Lower lobe of right lung (tissue), 2 donors: Measurements from ENCODE around the gene NHSL1. TPM values are rescaled to one million over a fixed set of nuclear protein-coding genes. Genes with fewer than 3 reads are reported as not detected.
"Not testable (repeated sequence)": the region's sequence is repeated elsewhere in the genome, so short reads cannot be mapped to it uniquely, and the experiment has no call there.

Source experiments
- ATAC-seq, 2 donors: fragments of 200-7000 bp; cut with Tn5 transposase; one replicate each; pipeline ENCODE4 v1.9.1; 2020 to 2022; ENCODE audit warnings: mild to moderate bottlenecking in 2 of 2, moderate library complexity in 2 of 2
- DNase-seq: peaks from one replicate; pipeline ENCODE4 v3.0.0-alpha.2; 2020
- H3K27ac ChIP-seq: fragments of 200-600 bp; one replicate; pipeline ENCODE4 v1.8.0; 2022
- H3K27me3 ChIP-seq: fragments of 200-600 bp; one replicate; pipeline ENCODE4 v1.8.0; 2022; ENCODE audit warnings: low read depth
- H3K36me3 ChIP-seq: fragments of 200-600 bp; one replicate; pipeline ENCODE4 v1.8.0; 2022; ENCODE audit warnings: mild to moderate bottlenecking
- H3K4me1 ChIP-seq: fragments of 200-600 bp; one replicate; pipeline ENCODE4 v1.8.0; 2022
- H3K4me3 ChIP-seq: fragments of 200-600 bp; one replicate; pipeline ENCODE4 v1.8.0; 2022; ENCODE audit warnings: mild to moderate bottlenecking
- H3K9me3 ChIP-seq: fragments of 200-600 bp; one replicate; pipeline ENCODE4 v1.8.0; 2022
- intact Hi-C: fragments of 100-400 bp; cut with DNase I; formaldehyde crosslinking; loops from one replicate; pipeline ENCODE4 v1.11.0; 2022
- total RNA-seq: library from RNA; stranded (reverse); fragmentation: NEBNext Ultra II Directional; extraction: Animal tissue kit (Norgen Biotek cat#: 25700); gene quantifications from one replicate; pipeline ENCODE4 v1.2.1, GENCODE V29; 2021
- TF ChIP-seq, protein P1 (sequence below): fragments of 200-600 bp; IDR thresholded peaks from one replicate; pipeline ENCODE4 v1.8.0; 2022; ENCODE audit warnings: antibody characterized with exemption, mild to moderate bottlenecking
- donor health status: DM: no; HTN: yes; CAD: no; lungs with severe emphysema.

Gene NHSL1
- total RNA-seq, 1 donor from 2014 or later: 63.7 TPM

DNA sequence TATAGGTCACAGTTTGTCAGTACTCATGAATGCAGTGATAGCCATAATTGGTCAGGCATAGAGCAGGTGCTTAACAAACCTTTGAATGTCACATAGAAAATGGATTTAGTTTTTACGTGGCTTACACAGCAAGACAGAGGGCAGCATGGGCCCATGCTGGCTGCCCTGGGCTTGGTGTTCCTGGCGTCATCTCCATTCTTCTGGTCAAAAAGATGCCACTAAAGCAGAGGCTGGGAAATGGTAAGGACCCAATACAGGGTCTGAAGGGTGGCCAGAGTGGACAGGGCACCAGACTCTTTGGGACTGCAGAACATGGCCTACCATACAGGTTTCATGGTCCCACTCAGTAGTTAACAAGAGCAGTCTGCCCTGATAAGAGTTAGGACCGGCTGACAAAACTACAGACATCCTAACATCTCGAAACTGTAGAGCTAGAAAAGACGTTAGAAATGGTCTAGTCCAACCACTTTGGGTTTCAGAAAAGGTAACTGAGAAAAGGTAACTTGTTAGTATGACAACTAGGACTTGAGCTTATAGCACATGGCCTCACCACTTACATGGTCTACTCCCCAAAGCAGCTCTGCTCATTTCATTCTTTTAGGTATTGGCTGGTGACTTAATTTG, 72.7 kb downstream of the NHSL1 start:
- no peak for ATAC-seq
- intact Hi-C loops: no loop called here

DNA sequence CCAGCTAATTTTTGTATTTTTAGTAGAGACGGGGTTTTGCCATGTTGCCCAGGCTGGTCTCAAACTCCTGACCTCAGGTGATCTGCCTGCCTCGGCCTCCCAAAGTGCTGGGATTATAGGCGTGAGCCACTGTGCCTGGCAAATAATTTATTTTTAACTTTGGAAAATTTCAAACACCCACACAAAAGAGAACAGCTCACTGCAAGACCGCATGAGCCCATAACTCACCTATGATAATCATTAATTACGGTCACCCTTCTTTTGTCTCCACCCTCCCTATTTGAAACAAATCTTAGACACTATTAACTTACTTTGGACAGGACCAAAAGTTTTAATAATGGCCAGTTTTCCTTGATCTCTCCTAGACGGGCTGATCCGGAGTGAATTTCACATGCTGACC, 74.0 kb downstream of the NHSL1 start:
- H3K9me3 ChIP-seq, intact Hi-C loops, DNase-seq, H3K27me3 ChIP-seq, H3K27ac ChIP-seq, H3K4me3 ChIP-seq, ATAC-seq: not testable (repeated sequence)
- peaks cover 24% of the 10 kb centered on the region for H3K36me3 ChIP-seq
- H3K4me1 ChIP-seq: peaks cover 25% of the 10 kb centered on the region

More for the DNA sequence above, 72.7 kb downstream of the NHSL1 start:
- H3K9me3 ChIP-seq: no peaks in the 10 kb centered on the region
- DNase-seq: no peak
- no peak overlapping the region for H3K4me3 ChIP-seq
- peaks cover 32% of the 10 kb centered on the region for H3K36me3 ChIP-seq
- no peaks in the 10 kb centered on the region for H3K27me3 ChIP-seq
- no peak overlapping the region for H3K27ac ChIP-seq
- TF ChIP-seq, protein P1, sequence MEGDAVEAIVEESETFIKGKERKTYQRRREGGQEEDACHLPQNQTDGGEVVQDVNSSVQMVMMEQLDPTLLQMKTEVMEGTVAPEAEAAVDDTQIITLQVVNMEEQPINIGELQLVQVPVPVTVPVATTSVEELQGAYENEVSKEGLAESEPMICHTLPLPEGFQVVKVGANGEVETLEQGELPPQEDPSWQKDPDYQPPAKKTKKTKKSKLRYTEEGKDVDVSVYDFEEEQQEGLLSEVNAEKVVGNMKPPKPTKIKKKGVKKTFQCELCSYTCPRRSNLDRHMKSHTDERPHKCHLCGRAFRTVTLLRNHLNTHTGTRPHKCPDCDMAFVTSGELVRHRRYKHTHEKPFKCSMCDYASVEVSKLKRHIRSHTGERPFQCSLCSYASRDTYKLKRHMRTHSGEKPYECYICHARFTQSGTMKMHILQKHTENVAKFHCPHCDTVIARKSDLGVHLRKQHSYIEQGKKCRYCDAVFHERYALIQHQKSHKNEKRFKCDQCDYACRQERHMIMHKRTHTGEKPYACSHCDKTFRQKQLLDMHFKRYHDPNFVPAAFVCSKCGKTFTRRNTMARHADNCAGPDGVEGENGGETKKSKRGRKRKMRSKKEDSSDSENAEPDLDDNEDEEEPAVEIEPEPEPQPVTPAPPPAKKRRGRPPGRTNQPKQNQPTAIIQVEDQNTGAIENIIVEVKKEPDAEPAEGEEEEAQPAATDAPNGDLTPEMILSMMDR: no peak
- peaks cover 25% of the 10 kb centered on the region for H3K4me1 ChIP-seq

DNA sequence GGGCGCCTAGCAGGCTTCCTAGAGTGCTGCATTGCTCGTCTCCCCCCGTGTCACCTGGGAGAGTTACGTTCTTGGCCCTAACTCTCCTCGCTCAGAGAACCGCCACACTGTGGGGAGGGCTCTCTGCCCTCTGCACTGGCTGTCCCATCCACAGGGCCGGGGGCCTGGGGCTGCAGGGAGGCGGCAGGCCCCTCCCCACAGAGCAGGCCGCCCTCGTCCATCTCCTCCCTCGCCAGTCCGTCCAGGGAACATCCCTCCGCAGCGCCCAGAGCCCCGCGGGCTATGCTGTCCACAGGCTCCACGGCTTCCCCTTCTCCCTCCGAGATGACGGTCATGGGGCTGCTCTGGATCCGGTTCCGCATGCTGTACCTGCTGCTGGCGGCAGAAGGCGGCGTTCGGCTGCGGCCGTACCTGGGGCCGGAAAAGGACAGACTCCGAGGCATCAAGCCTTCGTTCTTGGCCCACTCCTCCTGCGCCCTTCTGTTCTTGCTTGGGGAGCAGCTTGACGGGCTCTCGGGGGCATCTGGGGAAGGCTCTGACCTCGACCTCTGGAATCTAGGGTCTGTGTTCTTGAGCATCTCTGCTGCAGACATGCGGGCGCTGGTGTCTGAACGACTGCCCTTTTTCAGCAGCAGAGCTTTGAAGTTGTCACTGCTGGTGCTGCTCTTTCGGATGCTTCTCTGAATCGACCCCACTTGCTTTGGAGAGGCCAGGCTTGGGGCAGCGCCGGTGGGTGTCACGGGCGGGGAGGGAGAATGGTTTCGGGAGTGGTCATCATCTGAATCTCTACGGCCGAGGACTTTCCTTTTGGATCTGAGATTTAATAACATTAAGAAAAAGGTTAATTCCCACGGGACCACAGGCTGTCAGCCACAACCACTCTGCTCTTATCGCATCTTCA, 75.0 kb downstream of the NHSL1 start:
- ATAC-seq: peak; percentile 11 to 30
- Histone ChIP-seq H3K4me1 (peaks cover 18% of the 10 kb centered on the region), H3K9me3 (no peaks in the 10 kb centered on the region), H3K4me3 (no peak overlapping the region), H3K27me3 (no peaks in the 10 kb centered on the region), H3K36me3 (peaks cover 17% of the 10 kb centered on the region), H3K27ac (no peak overlapping the region)
- DNase-seq: no peak
- intact Hi-C loops: no loop called here
- TF ChIP-seq, protein P1: no peak

DNA sequence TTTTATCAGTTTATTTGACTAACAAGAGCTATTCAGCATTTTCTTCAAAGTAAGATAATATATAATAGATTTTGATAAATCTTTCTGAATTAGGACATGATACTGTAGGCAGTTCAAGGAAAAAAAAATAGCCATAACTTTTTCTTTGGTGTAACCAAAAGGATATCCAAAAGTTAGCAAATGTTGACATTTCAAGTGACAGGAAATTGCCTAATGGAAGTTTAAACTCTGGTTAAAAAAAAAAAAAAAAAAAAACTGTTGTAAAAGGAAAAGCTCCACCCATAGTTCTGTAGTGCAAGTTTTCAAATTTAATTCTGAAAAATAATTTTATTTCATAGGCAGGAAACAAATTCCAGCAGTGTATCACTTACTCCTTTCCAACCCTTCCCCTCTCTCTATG, 76.4 kb downstream of the NHSL1 start:
- peaks cover 12% of the 10 kb centered on the region for H3K4me1 ChIP-seq
- intact Hi-C loops: no loop called here
- H3K27me3 ChIP-seq: no peaks in the 10 kb centered on the region
- no peak overlapping the region for H3K27ac ChIP-seq
- DNase-seq (no peak), ATAC-seq (no peak)
- H3K36me3 ChIP-seq: peaks cover 12% of the 10 kb centered on the region
- no peaks in the 10 kb centered on the region for H3K9me3 ChIP-seq
- TF ChIP-seq, protein P1: no peak
- no peak overlapping the region for H3K4me3 ChIP-seq

DNA sequence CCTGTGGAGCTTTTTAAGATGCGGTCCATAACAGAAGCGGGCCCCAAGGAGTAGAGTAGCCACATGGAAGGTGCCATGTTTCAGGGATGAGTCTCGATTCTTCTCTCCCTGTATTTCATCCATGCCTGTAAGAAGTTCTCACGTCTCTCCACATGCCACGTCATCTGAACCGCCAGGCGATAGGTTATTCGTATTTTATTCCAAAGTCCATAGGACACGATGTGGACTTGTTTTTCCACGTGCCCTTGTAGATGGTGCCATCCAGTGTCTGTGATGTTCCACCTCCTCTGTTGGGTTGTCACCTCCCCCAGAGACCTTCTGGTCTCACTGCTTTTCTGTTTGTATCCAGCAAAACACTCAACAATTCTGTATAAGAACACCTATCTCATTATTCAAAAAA, 77.7 kb downstream of the NHSL1 start:
- peaks cover 12% of the 10 kb centered on the region for H3K4me1 ChIP-seq
- H3K36me3 ChIP-seq: peaks cover 22% of the 10 kb centered on the region
- no peaks in the 10 kb centered on the region for H3K9me3 ChIP-seq
- no peak overlapping the region for H3K4me3 ChIP-seq
- TF ChIP-seq, protein P1: no peak
- intact Hi-C loops: no loop called here
- no peak for DNase-seq
- H3K27ac ChIP-seq: no peak overlapping the region
- ATAC-seq: no peak
- H3K27me3 ChIP-seq: no peaks in the 10 kb centered on the region

DNA sequence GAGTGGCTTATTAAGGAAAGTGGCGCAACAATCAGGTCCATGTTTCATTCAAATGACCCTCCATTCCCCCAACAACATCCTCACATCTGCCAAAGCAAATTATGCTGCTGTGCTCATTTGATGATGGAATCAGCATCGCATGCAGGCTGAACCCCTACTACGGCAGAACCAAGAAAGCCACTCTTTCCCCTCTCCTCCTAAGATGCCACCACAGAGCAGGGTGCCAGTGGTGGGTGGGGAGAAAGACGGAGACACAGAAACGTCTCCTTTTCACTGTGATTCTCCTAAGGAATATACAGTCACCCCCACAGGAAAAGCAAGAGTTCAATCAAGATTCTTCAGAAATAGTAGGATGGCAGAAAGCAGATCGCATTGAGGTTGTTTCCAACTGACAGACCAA, 78.2 kb downstream of the NHSL1 start:
- Histone ChIP-seq H3K9me3 (no peaks in the 10 kb centered on the region), H3K27ac (no peak overlapping the region), H3K27me3 (no peaks in the 10 kb centered on the region), H3K4me3 (no peak overlapping the region), H3K36me3 (peaks cover 27% of the 10 kb centered on the region), H3K4me1 (peaks cover 12% of the 10 kb centered on the region)
- TF ChIP-seq, protein P1: no peak
- DNase-seq (no peak), ATAC-seq (no peak)
- intact Hi-C loops: no loop called here
